HL-60/S4 (cell line): ENCODE results near the gene ARL14.

Experiments
- in situ Hi-C: fragments of 300-500 bp; cut with MboI; formaldehyde crosslinking; loops from 2 replicates; pipeline ENCODE4 v1.14.3; 2022; ENCODE audit warnings: low sequenced_read_pairs

The ARL14 gene

GRCh38 chr3:160676547-160677303, at the start of gene ARL14:
Gene ARL14 (plus strand): TSS chr3:160677160. CDS start chr3:160677347, 187 bp downstream.
- in situ Hi-C loops, result no loop called here

GRCh38 chr3:160629491-160629890, 47.5 kb upstream of the ARL14 start:
- in situ Hi-C loops, result no loop called here

DNA sequence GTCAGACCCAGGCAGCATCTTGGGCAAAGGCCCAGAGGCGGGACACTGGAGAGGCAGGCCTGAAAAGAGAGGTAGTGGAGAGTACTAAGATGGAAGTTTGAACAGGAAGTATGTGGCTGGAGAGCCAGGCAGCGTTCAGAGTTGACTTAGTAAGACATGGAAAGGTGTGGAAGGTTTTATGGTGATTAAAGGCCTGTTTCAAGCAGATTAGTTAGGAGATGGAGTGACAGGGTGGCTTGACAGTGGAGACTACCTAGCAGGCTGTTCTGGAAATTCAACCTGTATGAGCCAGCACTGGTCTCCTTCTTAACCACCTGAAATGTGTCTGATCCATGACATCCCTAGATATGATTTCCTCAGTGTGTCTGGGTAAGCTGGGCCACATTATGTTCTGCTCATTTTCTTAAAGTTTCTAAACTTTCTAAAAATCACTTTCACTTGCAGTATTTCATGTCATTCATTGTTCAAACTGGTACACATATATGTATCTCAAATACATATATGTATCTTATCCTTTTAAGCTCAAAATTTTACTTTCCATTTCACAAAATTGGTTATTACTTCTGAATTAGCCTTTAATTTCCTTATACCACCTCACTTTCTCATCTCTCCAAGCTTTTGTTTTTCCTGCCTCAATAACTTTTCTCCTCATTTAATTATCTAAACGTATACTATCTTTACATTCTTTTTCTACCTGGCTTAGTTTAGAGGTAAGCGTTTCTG, 43.4 kb upstream of the ARL14 start:
- in situ Hi-C loops, result no loop called here

DNA sequence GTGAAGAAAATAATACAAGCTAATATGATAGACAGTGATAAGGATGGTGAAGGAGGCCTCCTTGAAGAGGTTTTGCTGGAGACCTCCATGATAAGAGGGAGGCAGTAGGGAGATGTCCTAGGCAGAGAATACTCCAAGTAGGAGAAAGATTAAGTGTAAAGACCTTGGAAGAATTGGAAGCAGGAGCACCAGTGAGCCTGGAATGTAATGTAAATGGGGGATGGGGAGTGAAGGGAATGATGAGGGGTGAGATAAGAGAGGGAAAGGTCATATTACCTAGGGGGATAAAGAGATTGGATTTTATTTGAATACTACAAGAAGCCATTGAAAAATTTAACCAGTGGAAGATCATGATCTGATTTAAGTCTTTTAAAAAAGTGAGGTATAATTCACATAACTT, 41.7 kb upstream of the ARL14 start:
- in situ Hi-C loops, result no loop called here

DNA sequence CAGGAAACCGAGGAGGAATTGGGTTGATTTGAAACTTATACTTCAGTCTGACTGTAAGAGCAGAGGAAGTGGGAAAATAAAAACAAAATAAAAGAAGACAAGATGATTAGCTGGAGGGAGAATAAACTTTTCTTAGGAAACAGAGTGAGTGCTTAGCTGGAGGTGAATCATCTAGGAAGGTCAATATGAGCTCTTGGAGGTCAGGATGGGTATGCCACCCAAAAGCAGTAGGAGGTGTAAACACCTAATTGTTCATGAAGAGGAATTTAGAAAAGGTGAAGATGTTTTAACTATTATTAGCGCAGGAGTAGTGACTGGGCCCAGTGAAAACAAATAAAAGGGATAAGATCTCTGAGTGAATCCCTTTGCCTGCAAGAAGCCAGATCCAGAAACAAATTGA, 39.9 kb upstream of the ARL14 start:
- in situ Hi-C loops, result no loop called here

DNA sequence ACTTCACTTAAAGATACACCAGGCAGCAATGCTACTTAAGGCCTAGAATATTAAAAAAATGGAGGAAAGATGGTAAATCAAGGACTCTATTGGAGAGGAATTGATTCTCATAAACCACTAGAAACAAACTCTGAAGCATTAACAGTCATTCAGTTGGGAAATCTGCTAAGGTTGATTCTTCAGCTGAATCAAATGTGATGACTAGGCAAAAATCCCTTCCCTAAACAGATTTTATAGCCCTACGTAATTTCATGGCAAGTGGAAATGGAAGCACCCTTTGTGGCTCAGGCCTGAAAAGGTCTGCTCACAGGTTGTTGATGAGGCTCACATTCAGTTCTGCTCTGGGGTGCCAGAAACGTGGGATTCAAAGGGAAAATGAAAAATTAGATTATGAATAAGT, 38.8 kb upstream of the ARL14 start:
- in situ Hi-C loops, result no loop called here

- in situ Hi-C loops, result no loop called here
Observed at GRCh38 chr3:160641665-160642309, 35.2 kb upstream of the ARL14 start.

DNA sequence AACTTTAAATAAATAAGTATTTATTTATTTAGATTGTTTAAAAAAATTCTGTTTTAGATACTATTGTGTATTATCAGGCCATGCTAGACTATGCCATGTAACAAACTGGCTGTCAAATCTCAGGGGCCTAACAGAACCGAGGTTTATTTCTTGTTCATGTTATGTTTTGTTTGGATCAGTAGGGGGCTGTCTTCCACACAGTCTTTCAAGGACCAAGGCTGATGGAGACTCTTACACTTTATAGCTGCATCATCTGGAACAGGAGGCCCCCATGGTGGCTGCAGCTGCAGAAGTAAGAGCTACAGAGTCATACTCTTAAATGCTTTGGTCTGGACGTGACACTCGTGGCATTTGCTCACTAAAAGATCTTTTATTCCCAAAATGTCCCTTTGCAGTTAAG, 33.0 kb upstream of the ARL14 start:
- in situ Hi-C loops, result no loop called here

GRCh38 chr3:160644491-160644890, 32.5 kb upstream of the ARL14 start:
- in situ Hi-C loops, result no loop called here

DNA sequence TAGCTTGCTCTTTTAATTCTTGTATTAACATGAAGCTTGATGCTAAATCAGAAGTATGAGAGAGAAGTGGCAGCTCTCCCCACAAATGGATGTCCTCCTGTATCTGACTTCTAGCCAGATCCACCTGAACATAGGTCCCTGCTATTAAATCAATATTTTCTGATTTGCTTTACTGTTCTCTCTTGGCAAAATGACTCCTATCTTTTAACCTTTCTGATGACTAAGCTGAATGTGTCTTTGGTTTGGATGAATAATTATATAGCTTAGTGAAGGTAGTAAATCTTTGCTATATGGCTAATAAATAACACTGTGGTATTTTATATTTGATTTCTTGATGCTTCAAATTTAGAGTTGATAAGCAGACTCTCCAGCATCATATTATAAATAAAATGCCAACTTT, 28.3 kb upstream of the ARL14 start:
- in situ Hi-C loops, result no loop called here

DNA sequence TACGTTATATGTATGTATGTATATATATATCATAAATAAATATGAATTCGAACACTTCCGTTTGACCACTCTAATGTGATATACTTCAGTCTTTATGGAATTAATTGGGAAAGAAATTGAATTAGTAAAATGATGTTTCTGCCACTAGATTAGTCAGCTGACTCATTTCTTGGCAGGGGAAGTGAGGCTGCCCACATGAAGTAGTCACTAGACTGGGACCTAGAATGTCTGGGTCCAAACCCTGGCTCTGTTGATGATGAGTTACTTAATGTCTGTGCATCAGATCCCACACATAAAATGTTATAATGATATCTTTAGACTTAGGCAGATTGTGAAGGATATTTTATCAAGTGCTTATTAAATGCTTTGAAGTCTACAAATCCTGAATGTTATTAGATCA, 27.4 kb upstream of the ARL14 start:
- in situ Hi-C loops, result no loop called here

DNA sequence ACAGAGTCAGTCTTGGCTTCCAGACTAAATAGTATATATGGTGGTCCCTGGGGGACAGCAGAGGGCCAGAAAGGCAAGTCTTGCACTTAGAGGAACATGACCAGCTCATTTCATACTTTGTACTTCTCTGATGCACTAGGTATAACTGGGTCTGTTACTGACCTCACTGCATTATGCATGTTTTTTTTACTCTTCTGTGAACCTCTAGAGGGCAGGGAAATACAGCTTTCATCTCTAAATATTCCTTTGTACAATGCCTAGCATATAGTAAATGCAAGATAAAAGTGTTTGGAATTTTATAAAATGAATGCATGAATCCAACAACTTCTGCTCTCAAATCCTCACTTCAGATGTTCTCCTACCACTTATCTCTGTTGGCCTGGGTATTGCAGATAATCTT, 23.4 kb upstream of the ARL14 start:
- in situ Hi-C loops, result no loop called here

DNA sequence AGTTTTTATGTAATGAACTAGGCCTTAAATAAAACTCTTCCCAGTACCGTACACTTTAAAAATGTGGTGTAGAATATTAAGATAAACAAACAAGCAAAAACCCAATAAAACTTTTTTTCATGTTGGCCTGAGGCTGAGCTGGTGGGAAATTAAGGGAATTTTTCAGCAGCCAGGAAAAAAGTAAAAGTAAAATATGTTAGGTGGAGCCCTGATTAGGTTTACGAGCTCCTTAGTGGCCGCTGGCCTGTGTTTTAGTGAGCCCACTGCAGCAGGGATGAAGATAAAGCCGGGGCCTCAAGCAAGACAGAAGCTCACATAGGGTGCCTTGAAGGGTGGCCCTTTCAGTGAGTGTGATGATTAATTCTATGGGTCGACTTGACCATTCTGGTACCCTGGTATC, 16.1 kb upstream of the ARL14 start:
- in situ Hi-C loops, result no loop called here

GRCh38 chr3:160661660-160662059, 15.3 kb upstream of the ARL14 start:
- in situ Hi-C loops, result no loop called here

DNA sequence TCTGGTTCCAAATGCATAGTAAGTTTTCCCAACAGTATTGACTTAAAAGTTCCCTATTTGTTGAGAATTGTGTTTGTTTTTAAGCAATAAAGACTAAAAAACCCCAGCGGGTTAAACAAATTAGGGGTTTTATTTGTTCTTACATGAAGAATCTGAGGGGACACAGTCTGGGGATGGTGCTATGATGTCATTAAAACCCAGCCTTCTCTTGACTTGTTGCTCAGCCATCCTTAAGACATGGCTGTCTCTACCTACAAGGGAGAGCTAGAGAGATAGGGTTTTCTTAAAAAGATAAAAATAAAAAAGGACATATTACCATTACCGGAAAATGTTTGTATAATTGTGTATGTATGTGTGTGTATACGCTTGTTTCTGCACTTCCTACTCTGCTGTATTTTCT, 11.7 kb upstream of the ARL14 start:
- in situ Hi-C loops, result no loop called here

GRCh38 chr3:160665784-160666526, 11.0 kb upstream of the ARL14 start:
- in situ Hi-C loops, result no loop called here

- in situ Hi-C loops, result no loop called here
Observed at GRCh38 chr3:160667452-160667851, 9.5 kb upstream of the ARL14 start.

- in situ Hi-C loops, result no loop called here
Observed at GRCh38 chr3:160668454-160668853, 8.5 kb upstream of the ARL14 start.

DNA sequence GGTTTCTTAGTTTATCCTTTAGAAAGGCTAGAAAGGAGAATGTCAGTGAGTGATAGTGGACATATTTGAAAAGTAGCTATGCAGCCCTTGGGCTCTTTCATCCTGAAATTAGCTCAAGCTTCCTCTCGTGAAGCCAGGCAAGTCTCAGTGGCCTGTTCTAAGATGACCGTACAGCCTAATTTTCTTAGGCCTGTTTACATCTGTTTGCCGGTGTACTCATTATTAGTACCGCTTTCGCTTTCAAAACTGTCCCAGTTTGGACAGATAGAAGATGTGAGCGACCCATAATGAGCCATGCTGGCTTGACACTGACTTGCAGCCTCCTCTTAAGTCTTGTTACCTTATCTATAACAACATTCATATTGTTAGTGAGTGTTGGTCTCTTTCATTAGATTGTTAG, 5.7 kb upstream of the ARL14 start:
- in situ Hi-C loops, result no loop called here

DNA sequence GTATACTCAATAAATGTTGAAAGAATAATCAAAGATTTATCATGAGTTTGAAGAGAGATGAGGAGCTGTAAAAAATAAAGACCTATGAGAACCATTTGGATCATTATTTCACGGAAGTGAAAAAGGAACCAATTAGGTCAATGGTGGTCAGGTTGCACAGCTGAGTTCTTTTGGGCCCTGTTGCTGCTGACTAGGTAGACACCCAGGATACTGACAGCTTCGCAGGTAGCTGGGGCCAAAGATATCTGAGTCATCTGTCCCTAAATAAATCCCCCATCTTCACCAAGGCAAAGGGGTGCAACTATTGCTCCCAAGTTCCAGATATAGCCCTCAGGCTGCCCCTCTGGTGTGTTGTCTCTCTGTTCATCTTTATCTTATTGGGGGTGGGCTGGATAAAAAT, 5.0 kb upstream of the ARL14 start:
- in situ Hi-C loops, result no loop called here

GRCh38 chr3:160673188-160673587, 3.8 kb upstream of the ARL14 start:
- in situ Hi-C loops, result no loop called here
